Calu3 (cell line): ENCODE data around the gene GART. TPM values are rescaled to one million over a fixed set of nuclear protein-coding genes. Genes with fewer than 3 reads are reported as not detected.

ENCODE experiments used
- BruUV-seq: library from RNA; stranded (reverse); fragments of 400-500 nt; replicated peaks from 2 replicates; lab custom pipeline; 2021; lab: Mats Ljungman, UMichigan
- CTCF ChIA-PET: fragments of 300-600 bp; sonication (Branson Sonifier 250); formaldehyde crosslinking; loops from one replicate; lab custom pipeline; 2022; ENCODE audit warnings: antibody characterized with exemption; lab: Charles Lee
- DNase-seq: peaks from one replicate; pipeline ENCODE4 v3.0.0; 2022
- H3K27ac Mint-ChIP-seq: one replicate; pipeline ENCODE4 v1.8.0; 2022; ENCODE audit warnings: mixed read lengths; ENCODE audit not compliant: unreplicated experiment
- H3K27me3 Mint-ChIP-seq: one replicate; pipeline ENCODE4 v1.8.0; 2022; ENCODE audit warnings: mixed read lengths; ENCODE audit not compliant: unreplicated experiment
- H3K36me3 Mint-ChIP-seq: one replicate; pipeline ENCODE4 v1.8.0; 2022; ENCODE audit warnings: mild to moderate bottlenecking, moderate library complexity, mixed read lengths; ENCODE audit not compliant: insufficient read depth, unreplicated experiment
- H3K4me1 Mint-ChIP-seq: one replicate; pipeline ENCODE4 v1.8.0; 2022; ENCODE audit warnings: mild to moderate bottlenecking, low read depth, mixed read lengths; ENCODE audit not compliant: unreplicated experiment
- H3K4me3 Mint-ChIP-seq: one replicate; pipeline ENCODE4 v1.8.0; 2022; ENCODE audit warnings: mild to moderate bottlenecking, low read depth, moderate library complexity, mixed read lengths; ENCODE audit not compliant: unreplicated experiment
- H3K9me3 Mint-ChIP-seq: one replicate; pipeline ENCODE4 v1.8.0; 2022; ENCODE audit warnings: low read depth, mixed read lengths; ENCODE audit not compliant: unreplicated experiment
- CTCF ChIP-seq: fragments of 200-600 bp; IDR thresholded peaks from one replicate; pipeline ENCODE4 v1.8.0; 2022; ENCODE audit warnings: antibody characterized with exemption; ENCODE audit not compliant: unreplicated experiment
- intact Hi-C: fragments of 100-400 bp; cut with micrococcal nuclease; formaldehyde crosslinking; loops from one replicate; pipeline ENCODE4 v1.10.0; 2022; ENCODE audit not compliant: unreplicated experiment
- total RNA-seq: library from RNA; stranded (reverse); gene quantifications from 2 replicates; pipeline ENCODE4 v1.2.3, GENCODE V29; 2022

GART gene
- total RNA-seq, 1 experiment from 2014 or later = 102 TPM

- Mint-ChIP-seq H3K27ac (no peak overlapping the region), H3K9me3 (no peaks in the 10 kb centered on the region), H3K4me3 (peak overlapping the region; percentile 81), H3K4me1 (no peaks in the 10 kb centered on the region), H3K36me3 (peaks cover 13% of the 10 kb centered on the region), H3K27me3 (peaks cover 16% of the 10 kb centered on the region)
- TF ChIP-seq CTCF = no peak
- intact Hi-C loops = no loop called here
- CTCF ChIA-PET = interaction anchor here (0.6 to 1.3 kb wide), 3 partner anchors 11 to 196 kb away, joined by 4 to 6 read pairs (median 5); partner anchors contain the start of gene TMEM50B
- DNase-seq = no peak
- no TSS peak for BruUV-seq
Measured at GRCh38 chr21:33490991-33491372, 50.9 kb downstream of the GART start.

DNA sequence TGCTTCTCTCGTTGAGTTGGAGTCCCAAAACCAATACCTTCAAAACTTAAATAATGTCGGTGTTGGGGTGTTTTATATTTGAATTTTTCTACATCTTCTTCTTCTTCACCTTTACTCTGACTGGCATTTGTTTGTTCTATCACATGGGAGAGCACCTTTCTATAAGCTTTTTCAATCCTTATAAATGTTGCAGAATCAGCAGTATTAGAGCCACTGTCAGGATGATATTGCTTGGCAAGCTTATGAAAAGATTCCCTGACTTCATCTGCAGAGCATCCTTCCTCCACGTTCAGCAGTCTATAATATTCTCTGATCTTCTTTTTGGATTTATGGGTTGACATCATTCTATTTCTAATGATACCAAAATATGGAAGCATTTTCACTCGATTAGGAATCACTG, 53.0 kb downstream of the GART start:
- intact Hi-C loops = no loop called here
- TF ChIP-seq CTCF = no peak
- H3K4me3 Mint-ChIP-seq = no peak overlapping the region
- H3K27me3 Mint-ChIP-seq = no peaks in the 10 kb centered on the region
- no peaks in the 10 kb centered on the region for H3K4me1 Mint-ChIP-seq
- no peak for DNase-seq
- H3K36me3 Mint-ChIP-seq = peaks cover 13% of the 10 kb centered on the region
- no peaks in the 10 kb centered on the region for H3K9me3 Mint-ChIP-seq
- H3K27ac Mint-ChIP-seq = no peak overlapping the region
- no TSS peak for BruUV-seq
- CTCF ChIA-PET = no interaction called here

- CTCF ChIA-PET = no interaction called here
- H3K9me3 Mint-ChIP-seq = no peaks in the 10 kb centered on the region
- no peak for DNase-seq
- H3K27me3 Mint-ChIP-seq = no peaks in the 10 kb centered on the region
- no TSS peak for BruUV-seq
- intact Hi-C loops = no loop called here
- no peak overlapping the region for H3K4me3 Mint-ChIP-seq
- no peak overlapping the region for H3K27ac Mint-ChIP-seq
- H3K4me1 Mint-ChIP-seq = no peaks in the 10 kb centered on the region
- peaks cover 13% of the 10 kb centered on the region for H3K36me3 Mint-ChIP-seq
- TF ChIP-seq CTCF = no peak
Measured at GRCh38 chr21:33487996-33488395, 53.9 kb downstream of the GART start.

- CTCF ChIA-PET = interaction anchor here (0.9 kb wide), 1 partner anchor 20 kb away, joined by 3 read pairs; no protein-coding TSS in a partner anchor
- TF ChIP-seq CTCF = no peak
- Mint-ChIP-seq H3K4me1 (no peaks in the 10 kb centered on the region), H3K4me3 (no peak overlapping the region), H3K27ac (no peak overlapping the region), H3K36me3 (peaks cover 30% of the 10 kb centered on the region), H3K9me3 (no peaks in the 10 kb centered on the region), H3K27me3 (no peaks in the 10 kb centered on the region)
- intact Hi-C loops = no loop called here
- DNase-seq = no peak
- BruUV-seq = no TSS peak
Measured at GRCh38 chr21:33481314-33481943, 60.5 kb downstream of the GART start.
